Liver (tissue), 9 donors: ENCODE measurements around the gene KIAA1755. TPM values are rescaled to one million over a fixed set of nuclear protein-coding genes. Genes with fewer than 3 reads are reported as not detected.

Experiments
- DNase-seq: peaks from one replicate; pipeline ENCODE4 v3.0.0-alpha.2; 2017; ENCODE audit warnings: low spot score
- H3K27ac ChIP-seq, 2 donors: one replicate each; pipeline ENCODE4 v1.7.0; 2013; ENCODE audit warnings: inconsistent platforms in 2 of 2, low read length in 2 of 2, control low read depth in 1 of 2, low read depth in 1 of 2, mild to moderate bottlenecking in 1 of 2
- H3K27me3 ChIP-seq, 4 donors: one replicate each; pipeline versions ENCODE4 v1.6.1 to v1.7.0; 2013; ENCODE audit warnings: low read length in 3 of 4, inconsistent platforms in 1 of 4, mild to moderate bottlenecking in 1 of 4, moderate library complexity in 1 of 4; ENCODE audit not compliant: control insufficient read depth in 4 of 4, insufficient read depth in 4 of 4
- H3K36me3 ChIP-seq, 4 donors: one replicate each; pipeline versions ENCODE4 v1.6.1 to v1.7.0; 2013; ENCODE audit warnings: low read length in 3 of 4, mild to moderate bottlenecking in 3 of 4, low read depth in 1 of 4, moderate library complexity in 1 of 4; ENCODE audit not compliant: control insufficient read depth in 4 of 4, insufficient read depth in 3 of 4
- H3K4me1 ChIP-seq, 4 donors: one replicate each; pipeline versions ENCODE4 v1.6.1 to v1.7.0; 2013; ENCODE audit warnings: low read length in 3 of 4, mild to moderate bottlenecking in 3 of 4, moderate library complexity in 1 of 4; ENCODE audit not compliant: control insufficient read depth in 4 of 4, insufficient read depth in 4 of 4
- H3K4me3 ChIP-seq, 3 donors: one replicate each; pipeline versions ENCODE4 v1.6.1 to v1.7.0; 2013; ENCODE audit warnings: low read length in 3 of 3, control low read depth in 1 of 3, low read depth in 1 of 3, mild to moderate bottlenecking in 1 of 3
- H3K9ac ChIP-seq, 2 donors: one replicate each; pipeline ENCODE4 v1.7.0; 2013; ENCODE audit warnings: low read length in 2 of 2, mild to moderate bottlenecking in 2 of 2, moderate library complexity in 2 of 2, control low read depth in 1 of 2, low read depth in 1 of 2
- H3K9me3 ChIP-seq, 4 donors: one replicate each; pipeline versions ENCODE4 v1.6.1 to v1.7.0; 2013; ENCODE audit warnings: low read length in 3 of 4; ENCODE audit not compliant: control insufficient read depth in 4 of 4
- EGR1 ChIP-seq, 2 donors: IDR thresholded peaks; 2 replicates each; pipeline ENCODE4 v1.6.1; 2016 to 2018; ENCODE audit warnings: antibody characterized with exemption in 2 of 2, low read depth in 2 of 2
- HNF4A ChIP-seq, 2 donors: conservative IDR thresholded peaks; 2 replicates each; pipeline ENCODE4 v1.6.1; 2016; ENCODE audit warnings: antibody characterized with exemption in 2 of 2, mild to moderate bottlenecking in 2 of 2
- JUND ChIP-seq, 2 donors: IDR thresholded peaks; 2 replicates each; pipeline ENCODE4 v1.6.1; 2016; ENCODE audit warnings: antibody characterized with exemption in 2 of 2
- MAX ChIP-seq: IDR thresholded peaks from 2 replicates; pipeline ENCODE4 v1.6.1; 2016; ENCODE audit warnings: antibody characterized with exemption
- NR2F2 ChIP-seq: IDR thresholded peaks from 2 replicates; pipeline ENCODE4 v1.6.1; 2016; ENCODE audit warnings: antibody characterized with exemption
- REST ChIP-seq: IDR thresholded peaks from 2 replicates; pipeline ENCODE4 v1.6.1; 2016; ENCODE audit warnings: antibody characterized with exemption, mild to moderate bottlenecking
- SP1 ChIP-seq: IDR thresholded peaks from 2 replicates; pipeline ENCODE4 v1.6.1; 2018; ENCODE audit warnings: antibody characterized with exemption, mild to moderate bottlenecking
- TAF1 ChIP-seq: conservative IDR thresholded peaks from 2 replicates; pipeline ENCODE4 v1.6.1; 2016; ENCODE audit warnings: antibody characterized with exemption, mild to moderate bottlenecking
- YY1 ChIP-seq: IDR thresholded peaks from 2 replicates; pipeline ENCODE4 v1.6.1; 2016; ENCODE audit warnings: antibody characterized with exemption, mild to moderate bottlenecking
- WGBS: extraction: QIAGEN DNeasy Blood & Tissue Kit; methylation state at CpG from one replicate; pipeline ENCODE4 v1.1.7; 2013; 5-methylcytosine and 5-hydroxymethylcytosine counted together
- polyA plus RNA-seq, 2 donors: library from polyadenylated mRNA; stranded (reverse) in 1 of 2; unstranded in 1 of 2; fragments of 200-250 nt in 1 of 2; fragments of >200 nt in 1 of 2; fragmentation: Nextera tagmentation in 1 of 2; extraction: Ambion mirVana in 1 of 2; gene quantifications; one replicate each; pipeline versions ENCODE4 v1.2.1 to v1.2.3, GENCODE V29; 2013 to 2015
- total RNA-seq, 2 donors: library from RNA; depleted of rRNA; stranded (reverse); fragments of >200 nt; gene quantifications; one replicate each; pipeline ENCODE4 v1.2.3, GENCODE V29; 2014
- donor health status: healthy.
- donor health status: healthy.
- donor health status: healthy.
- donor health status: healthy.
- donor health status: healthy.

KIAA1755 gene
- total and polyA plus RNA-seq, 4 donors = 0.09 to 1.4 (median 0.81) TPM

- no peak overlapping the region for H3K9ac ChIP-seq
- H3K27me3 ChIP-seq = no peaks in the 10 kb centered on the region
- no peak overlapping the region for H3K4me3 ChIP-seq
- H3K4me1 ChIP-seq = peaks cover 5 to 33% (median 22%) of the 10 kb centered on the region in 4 donors
- no peak overlapping the region for H3K27ac ChIP-seq
- no peaks in the 10 kb centered on the region for H3K36me3 ChIP-seq
- no peaks in the 10 kb centered on the region for H3K9me3 ChIP-seq
- TF ChIP-seq NR2F2 (no peak), YY1 (no peak), REST (no peak)
- no peak for DNase-seq
- 73% methylated on average over 11 of the region's 11 CpGs for WGBS
Measured at GRCh38 chr20:38170826-38171674, 89.5 kb downstream of the KIAA1755 start.

- 91% methylated on average over 8 of the region's 8 CpGs for WGBS
- TF ChIP-seq YY1 (no peak), MAX (no peak), EGR1 (IDR thresholded peaks at IDR 0.05; ENCODE audit: low read depth in 2 of 2) (no peak), HNF4A (conservative IDR thresholded peaks at IDR 0.05) (no peak), SP1 (no peak), JUND (IDR thresholded peaks at IDR 0.05) (no peak)
- no peak overlapping the region for H3K27ac ChIP-seq
- H3K4me1 ChIP-seq = peaks cover 5 to 39% (median 25%) of the 10 kb centered on the region in 4 donors
- H3K9ac ChIP-seq = no peak overlapping the region
- DNase-seq = no peak
- H3K4me3 ChIP-seq = no peak overlapping the region
- no peaks in the 10 kb centered on the region for H3K27me3 ChIP-seq
- H3K36me3 ChIP-seq = no peaks in the 10 kb centered on the region
- no peaks in the 10 kb centered on the region for H3K9me3 ChIP-seq
Measured at GRCh38 chr20:38170219-38170825, 90.2 kb downstream of the KIAA1755 start.

DNA sequence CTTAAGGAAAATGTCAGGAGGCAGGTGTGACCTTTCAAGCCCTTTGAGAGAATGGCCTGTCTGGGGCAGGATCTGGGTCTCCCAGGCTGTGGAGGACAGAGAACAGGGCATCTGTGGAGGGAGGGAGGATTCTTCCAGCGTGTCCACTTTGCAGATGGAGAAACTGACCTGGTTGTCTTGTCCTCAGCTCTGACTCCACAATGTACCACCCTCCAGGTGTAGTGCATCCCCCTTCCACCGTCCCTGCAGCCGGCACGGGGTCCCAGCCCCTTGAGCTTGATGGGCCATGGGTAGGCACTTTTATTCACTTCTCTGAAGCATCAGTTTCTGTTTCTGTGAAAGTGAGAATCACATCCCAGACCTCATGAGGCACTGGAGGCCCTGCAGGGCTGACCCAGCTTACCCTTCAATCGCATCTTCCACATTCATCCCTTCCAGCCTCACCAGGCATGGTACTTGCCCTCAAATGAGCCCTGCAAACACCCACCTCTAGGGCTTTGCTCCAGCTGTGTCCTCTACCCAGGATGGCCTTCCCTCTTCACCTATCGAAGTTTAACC lies 90.8 kb downstream of the KIAA1755 start:
- no peaks in the 10 kb centered on the region for H3K27me3 ChIP-seq
- no peaks in the 10 kb centered on the region for H3K36me3 ChIP-seq
- H3K4me1 ChIP-seq = peaks cover 5 to 39% (median 25%) of the 10 kb centered on the region in 4 donors
- H3K9ac ChIP-seq = no peak overlapping the region
- 86% methylated on average over 6 of the region's 6 CpGs for WGBS
- no peaks in the 10 kb centered on the region for H3K9me3 ChIP-seq
- TF ChIP-seq TAF1 = no peak
- no peak for TF ChIP-seq HNF4A (conservative IDR thresholded peaks at IDR 0.05)
- no peak for TF ChIP-seq REST
- no peak overlapping the region for H3K4me3 ChIP-seq
- no peak for DNase-seq
- H3K27ac ChIP-seq = no peak overlapping the region
